Prostate gland (tissue), 2 donors: ENCODE measurements around the gene DKK3.

ENCODE experiments used
- POLR2A ChIP-seq: fragments of 450-650 bp; IDR thresholded peaks from one replicate; pipeline ENCODE4 v1.6.1; 2016; ENCODE audit warnings: antibody characterized with exemption, mild to moderate bottlenecking
- POLR2AphosphoS5 ChIP-seq: sonication (generic); formaldehyde crosslinking; IDR thresholded peaks from one replicate; pipeline ENCODE4 v1.6.1; 2017; ENCODE audit warnings: antibody characterized with exemption
- TF ChIP-seq, protein P1 (sequence below), 4 experiments: fragments of 200-600 bp in 2 of 4; fragments of 450-650 bp in 2 of 4; sonication (generic) in 2 of 4; IDR thresholded peaks; 1 replicate in 3 of 4; 2 replicates in 1 of 4; pipeline ENCODE4 v1.5.1; 2016 to 2019; ENCODE audit warnings: antibody characterized with exemption in 4 of 4, mild to moderate bottlenecking in 2 of 4, moderate library complexity in 2 of 4

DNA sequence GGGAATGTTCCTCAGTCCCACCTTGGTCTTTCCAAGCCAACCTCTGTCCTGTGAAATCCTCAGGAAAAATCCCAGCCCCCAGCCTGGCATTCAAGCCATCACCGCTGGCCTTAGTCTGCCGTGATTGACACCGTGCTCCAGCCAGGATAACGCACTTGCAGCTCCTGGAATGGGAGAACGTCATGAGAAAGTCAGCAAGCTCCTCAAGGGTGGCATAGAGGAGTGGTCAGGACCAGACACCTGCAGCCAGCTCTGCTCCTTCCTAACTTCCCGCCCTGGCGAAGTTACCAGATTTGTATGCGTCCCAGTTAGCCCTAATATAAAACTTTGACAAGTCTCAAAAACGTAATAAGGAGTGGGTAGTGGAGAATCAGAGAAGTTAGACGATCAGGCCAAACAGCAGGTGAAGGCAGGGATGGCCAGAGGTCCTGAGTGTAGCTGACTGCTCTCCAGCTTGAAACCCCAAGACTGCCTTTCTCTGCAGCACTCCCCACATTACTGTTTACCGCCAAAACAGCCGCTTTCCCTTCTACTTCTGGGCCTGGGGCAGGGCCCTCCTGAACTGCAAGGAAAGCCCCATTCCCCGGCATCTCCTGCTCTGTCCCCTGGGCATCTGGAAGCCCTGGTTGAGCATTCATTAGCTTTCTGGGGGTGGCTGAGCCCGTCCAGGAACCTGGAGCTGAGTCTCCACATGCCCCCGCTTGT is 1.3 kb upstream of the DKK3 start:
- TF ChIP-seq, protein P1, sequence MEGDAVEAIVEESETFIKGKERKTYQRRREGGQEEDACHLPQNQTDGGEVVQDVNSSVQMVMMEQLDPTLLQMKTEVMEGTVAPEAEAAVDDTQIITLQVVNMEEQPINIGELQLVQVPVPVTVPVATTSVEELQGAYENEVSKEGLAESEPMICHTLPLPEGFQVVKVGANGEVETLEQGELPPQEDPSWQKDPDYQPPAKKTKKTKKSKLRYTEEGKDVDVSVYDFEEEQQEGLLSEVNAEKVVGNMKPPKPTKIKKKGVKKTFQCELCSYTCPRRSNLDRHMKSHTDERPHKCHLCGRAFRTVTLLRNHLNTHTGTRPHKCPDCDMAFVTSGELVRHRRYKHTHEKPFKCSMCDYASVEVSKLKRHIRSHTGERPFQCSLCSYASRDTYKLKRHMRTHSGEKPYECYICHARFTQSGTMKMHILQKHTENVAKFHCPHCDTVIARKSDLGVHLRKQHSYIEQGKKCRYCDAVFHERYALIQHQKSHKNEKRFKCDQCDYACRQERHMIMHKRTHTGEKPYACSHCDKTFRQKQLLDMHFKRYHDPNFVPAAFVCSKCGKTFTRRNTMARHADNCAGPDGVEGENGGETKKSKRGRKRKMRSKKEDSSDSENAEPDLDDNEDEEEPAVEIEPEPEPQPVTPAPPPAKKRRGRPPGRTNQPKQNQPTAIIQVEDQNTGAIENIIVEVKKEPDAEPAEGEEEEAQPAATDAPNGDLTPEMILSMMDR (IDR thresholded peaks at IDR 0.05), result no peak
- TF ChIP-seq POLR2AphosphoS5 (no peak), POLR2A (no peak)
